Measurements from ENCODE around the gene MACO1.
A peak's percentile ranks its signal among the peaks of the same experiment; 100 is the strongest.

Gene MACO1

DNA sequence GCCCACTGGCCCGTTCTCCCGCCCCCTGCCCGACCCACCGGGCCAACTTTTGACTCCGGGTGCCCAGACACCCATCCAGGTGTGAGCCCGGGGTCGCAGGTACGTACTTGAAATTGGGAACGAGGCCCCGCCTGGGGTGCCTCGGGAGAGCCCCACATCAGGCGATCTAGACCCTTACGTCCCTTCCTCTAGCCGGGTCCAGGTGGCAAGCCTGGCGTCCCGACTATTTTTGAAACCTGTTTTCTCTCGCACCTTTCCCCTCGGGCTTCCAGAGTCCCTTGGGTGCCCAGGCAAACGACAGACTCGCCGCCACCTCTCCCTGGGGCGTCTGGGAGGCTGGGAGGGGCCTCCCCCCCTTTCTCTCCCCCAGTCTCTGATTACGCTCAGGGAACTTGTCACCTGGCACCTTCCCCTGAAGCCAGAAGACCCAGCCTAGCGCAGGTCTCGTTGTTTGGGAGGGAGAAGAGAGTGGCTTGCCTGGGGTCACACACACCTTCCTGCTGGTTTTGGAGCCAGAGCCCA lies 113.6 kb downstream of the MACO1 start:
- DNase-seq (ENCODE audit: low read depth): no peak
- peak overlapping the region; percentile 89 for H3K4me3 ChIP-seq (ENCODE audit: control insufficient read depth, low read depth, low read length)
- TF ChIP-seq, protein P1, sequence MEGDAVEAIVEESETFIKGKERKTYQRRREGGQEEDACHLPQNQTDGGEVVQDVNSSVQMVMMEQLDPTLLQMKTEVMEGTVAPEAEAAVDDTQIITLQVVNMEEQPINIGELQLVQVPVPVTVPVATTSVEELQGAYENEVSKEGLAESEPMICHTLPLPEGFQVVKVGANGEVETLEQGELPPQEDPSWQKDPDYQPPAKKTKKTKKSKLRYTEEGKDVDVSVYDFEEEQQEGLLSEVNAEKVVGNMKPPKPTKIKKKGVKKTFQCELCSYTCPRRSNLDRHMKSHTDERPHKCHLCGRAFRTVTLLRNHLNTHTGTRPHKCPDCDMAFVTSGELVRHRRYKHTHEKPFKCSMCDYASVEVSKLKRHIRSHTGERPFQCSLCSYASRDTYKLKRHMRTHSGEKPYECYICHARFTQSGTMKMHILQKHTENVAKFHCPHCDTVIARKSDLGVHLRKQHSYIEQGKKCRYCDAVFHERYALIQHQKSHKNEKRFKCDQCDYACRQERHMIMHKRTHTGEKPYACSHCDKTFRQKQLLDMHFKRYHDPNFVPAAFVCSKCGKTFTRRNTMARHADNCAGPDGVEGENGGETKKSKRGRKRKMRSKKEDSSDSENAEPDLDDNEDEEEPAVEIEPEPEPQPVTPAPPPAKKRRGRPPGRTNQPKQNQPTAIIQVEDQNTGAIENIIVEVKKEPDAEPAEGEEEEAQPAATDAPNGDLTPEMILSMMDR (IDR thresholded peaks at IDR 0.05; ENCODE audit: control insufficient read depth, insufficient read depth, low read depth, low read length, missing control alignments): no peak

DNA sequence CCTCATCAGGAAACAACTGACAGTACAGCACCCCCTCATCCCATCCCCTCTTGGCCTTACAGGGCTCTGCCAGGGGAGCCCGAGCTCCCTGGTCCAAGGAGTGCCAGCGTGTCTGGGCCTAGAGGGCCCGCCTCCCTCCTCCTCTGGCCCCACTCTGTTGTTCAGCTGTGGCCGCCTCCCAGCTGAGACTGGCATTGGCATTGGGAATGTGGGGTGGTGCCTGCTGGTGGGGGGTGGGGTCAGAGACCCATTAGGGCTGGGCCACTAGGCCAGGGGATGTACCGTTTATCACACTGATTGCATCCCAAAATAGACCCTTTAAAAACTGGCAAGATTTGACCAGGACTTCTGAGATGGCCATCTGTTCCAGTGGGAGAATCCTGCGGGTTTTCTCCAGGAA lies 114.1 kb downstream of the MACO1 start:
- TF ChIP-seq, protein P1 (IDR thresholded peaks at IDR 0.05; ENCODE audit: control insufficient read depth, insufficient read depth, low read depth, low read length, missing control alignments): no peak
- DNase-seq (ENCODE audit: low read depth): no peak
- H3K4me3 ChIP-seq (ENCODE audit: control insufficient read depth, low read depth, low read length): peak overlapping the region; percentile 89

DNA sequence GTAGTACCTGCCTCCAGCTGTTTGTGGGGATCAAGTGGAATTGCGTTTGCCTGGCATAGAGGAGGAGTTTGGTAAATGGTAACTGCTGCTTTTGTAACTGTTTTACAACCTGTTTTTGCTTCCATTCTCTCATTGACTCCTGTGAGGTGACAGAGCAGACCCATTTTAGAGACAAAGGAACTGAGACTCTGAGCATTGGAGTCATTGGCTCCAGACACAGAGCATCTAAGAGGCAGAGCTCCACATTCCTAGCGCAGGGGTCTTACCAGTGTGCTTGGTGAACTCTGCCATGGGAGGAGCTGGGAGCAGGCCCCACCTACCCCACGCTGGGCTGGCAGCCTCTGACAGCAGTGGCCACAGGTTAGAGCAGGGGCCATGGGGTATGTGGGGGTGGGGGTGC lies 115.1 kb downstream of the MACO1 start:
- TF ChIP-seq, protein P1 (IDR thresholded peaks at IDR 0.05; ENCODE audit: control insufficient read depth, insufficient read depth, low read depth, low read length, missing control alignments): no peak
- no peak overlapping the region for H3K4me3 ChIP-seq (ENCODE audit: control insufficient read depth, low read depth, low read length)
- no peak for DNase-seq (ENCODE audit: low read depth)

DNA sequence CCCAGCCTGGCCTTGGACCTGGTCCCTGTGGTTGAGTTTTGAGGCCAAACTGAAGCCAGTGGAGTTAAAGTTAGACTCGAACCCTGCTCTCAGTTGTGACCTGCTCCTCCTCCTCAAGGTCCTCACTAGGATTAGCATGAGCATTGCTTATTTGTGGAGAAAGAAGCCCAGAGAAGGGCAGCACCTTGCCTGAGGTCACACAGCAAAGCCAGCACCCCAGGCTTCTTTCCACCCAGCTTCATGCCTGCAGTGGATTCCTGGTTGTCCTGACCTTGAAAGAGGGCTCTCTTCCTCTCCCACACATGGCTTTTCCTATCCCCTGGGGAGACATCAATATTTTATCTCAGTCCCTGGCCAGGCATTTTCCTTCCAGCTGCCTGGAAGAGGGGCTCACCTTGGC lies 115.5 kb downstream of the MACO1 start:
- no peak overlapping the region for H3K4me3 ChIP-seq (ENCODE audit: control insufficient read depth, low read depth, low read length)
- no peak for DNase-seq (ENCODE audit: low read depth)
- TF ChIP-seq, protein P1 (IDR thresholded peaks at IDR 0.05; ENCODE audit: control insufficient read depth, insufficient read depth, low read depth, low read length, missing control alignments): no peak

DNA sequence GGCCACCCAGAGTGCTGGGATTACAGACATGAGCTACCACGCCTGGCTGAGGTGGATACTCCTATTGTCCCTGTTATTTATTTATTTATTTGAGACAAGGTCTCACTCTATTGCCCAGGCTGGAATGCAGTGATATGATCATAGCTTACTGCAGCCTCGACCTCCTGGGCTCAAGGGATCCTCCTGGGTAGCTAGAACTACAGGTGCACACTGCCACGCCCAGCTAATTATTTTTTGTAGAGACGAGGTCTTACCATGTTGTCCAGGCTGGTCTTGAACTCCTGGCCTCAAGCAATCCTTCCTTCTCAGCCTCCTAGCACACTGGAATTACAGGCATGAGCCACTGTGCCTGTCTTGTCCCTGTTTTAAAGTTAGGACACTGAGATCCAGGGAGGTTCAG lies 117.9 kb downstream of the MACO1 start:
- no peak for DNase-seq (ENCODE audit: low read depth)
- TF ChIP-seq, protein P1 (IDR thresholded peaks at IDR 0.05; ENCODE audit: control insufficient read depth, insufficient read depth, low read depth, low read length, missing control alignments): no peak
- H3K4me3 ChIP-seq (ENCODE audit: control insufficient read depth, low read depth, low read length): no peak overlapping the region

DNA sequence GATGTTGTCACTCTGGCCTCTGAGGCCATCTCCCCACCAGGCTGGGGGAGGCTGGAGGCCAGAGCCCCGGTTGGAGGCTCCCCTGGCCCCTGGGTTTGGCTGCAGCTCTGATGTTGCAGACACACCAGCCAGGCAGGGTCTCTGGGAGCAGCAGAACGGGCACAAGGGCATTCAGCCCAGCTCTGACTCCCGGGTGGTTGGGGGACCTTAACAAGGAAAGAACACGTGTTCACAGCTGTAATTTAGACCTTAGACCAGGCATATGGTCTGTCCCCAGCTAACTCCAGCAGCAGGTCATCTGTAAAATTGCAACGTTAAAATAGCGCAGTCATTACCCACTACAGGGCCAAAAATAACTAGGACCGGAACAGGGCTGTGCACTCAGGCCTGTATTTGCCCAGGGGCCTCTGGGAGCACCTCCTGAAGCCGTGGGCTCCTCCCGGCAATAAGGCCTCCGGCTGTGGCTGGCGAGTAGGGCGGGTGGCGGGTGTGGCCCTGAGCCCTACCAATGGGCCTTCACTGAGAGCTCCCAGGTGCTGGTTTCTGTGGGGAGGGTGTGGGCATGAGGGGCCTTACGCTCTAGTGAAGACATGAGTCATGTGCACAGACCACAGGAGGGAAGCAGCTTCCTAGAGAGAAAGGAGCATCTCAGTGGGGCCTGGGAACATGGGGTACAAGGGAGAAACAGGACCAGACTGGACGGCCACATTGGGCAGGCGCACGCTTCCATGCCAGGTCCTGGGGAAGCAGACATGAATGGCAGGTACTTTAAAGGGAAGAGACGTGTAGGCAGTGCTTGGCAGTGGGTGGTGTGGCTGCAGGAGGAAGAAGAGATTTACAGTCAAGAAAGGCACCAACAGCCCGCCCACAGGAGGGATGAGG lies 118.8 kb downstream of the MACO1 start:
- no peak overlapping the region for H3K4me3 ChIP-seq (ENCODE audit: control insufficient read depth, low read depth, low read length)
- no peak for DNase-seq (ENCODE audit: low read depth)
- TF ChIP-seq, protein P1 (IDR thresholded peaks at IDR 0.05; ENCODE audit: control insufficient read depth, insufficient read depth, low read depth, low read length, missing control alignments): no peak

Measured in AG09309 (cell line).